Hepatic stellate cell (primary cell): ENCODE data around the gene SRC.

Experiments
- DNase-seq: peaks from one replicate; pipeline ENCODE4 v3.0.0; 2011; ENCODE audit warnings: low spot score

SRC gene

GRCh38 chr20:37350649-37351574 lies 5.0 kb downstream of the SRC start:
- no peak for DNase-seq

- no peak for DNase-seq
Measured at GRCh38 chr20:37351689-37352607, 6.0 kb downstream of the SRC start.

GRCh38 chr20:37352608-37352980 lies 6.7 kb downstream of the SRC start:
- DNase-seq, result no peak

- DNase-seq, result no peak
Measured at GRCh38 chr20:37353285-37353849, 7.4 kb downstream of the SRC start.

- DNase-seq, result no peak
Measured at GRCh38 chr20:37354210-37355195, 8.6 kb downstream of the SRC start.

- no peak for DNase-seq
Measured at GRCh38 chr20:37355252-37356180, 9.6 kb downstream of the SRC start.

- no peak for DNase-seq
Measured at GRCh38 chr20:37356387-37356786, 10.4 kb downstream of the SRC start.

GRCh38 chr20:37356961-37357371 lies 11.0 kb downstream of the SRC start:
- no peak for DNase-seq

GRCh38 chr20:37357481-37358365 lies 11.8 kb downstream of the SRC start:
- DNase-seq, result no peak

- no peak for DNase-seq
Measured at GRCh38 chr20:37358366-37359150, 12.6 kb downstream of the SRC start.

GRCh38 chr20:37359331-37359730 lies 13.4 kb downstream of the SRC start:
- DNase-seq, result no peak

- no peak for DNase-seq
Measured at GRCh38 chr20:37359836-37360235, 13.9 kb downstream of the SRC start.

- no peak for DNase-seq
Measured at GRCh38 chr20:37360391-37361115, 14.6 kb downstream of the SRC start.

- DNase-seq, result no peak
Measured at GRCh38 chr20:37361336-37361735, 15.4 kb downstream of the SRC start.

- DNase-seq, result no peak
Measured at GRCh38 chr20:37362231-37362792, 16.4 kb downstream of the SRC start.

- no peak for DNase-seq
Measured at GRCh38 chr20:37362821-37363220, 16.9 kb downstream of the SRC start.
